ENCODE results near the gene RUSC1. TPM values are rescaled to one million over a fixed set of nuclear protein-coding genes. Genes with fewer than 3 reads are reported as not detected.

The RUSC1 gene
- total RNA-seq, 1 experiment from 2014 or later, result 66.9 TPM

- no peak overlapping the region for H4K5ac ChIP-seq (ENCODE audit: insufficient read length, low read depth, low read length)
- no peaks in the 10 kb centered on the region for H3K27me3 ChIP-seq (ENCODE audit: insufficient read depth, low read length)
- no peak overlapping the region for H3K18ac ChIP-seq (ENCODE audit: insufficient read length, low read depth, low read length)
- H3K14ac ChIP-seq (ENCODE audit: insufficient read depth, low read length), result no peak overlapping the region
- H3K9me3 Mint-ChIP-seq, result no peaks in the 10 kb centered on the region
- peaks cover 3% of the 10 kb centered on the region for H3K23me2 ChIP-seq (ENCODE audit: insufficient read length, low read depth, low read length, poor library complexity, severe bottlenecking)
- peaks cover 4 to 12% (median 8%) of the 10 kb centered on the region in 3 experiments; a peak in 5 of 7 replicates for H3K36me3 Mint-ChIP-seq (ENCODE audit: insufficient read depth in 1 of 3, low read depth in 3 of 3)
- H3K56ac ChIP-seq (ENCODE audit: insufficient read length, low read depth, low read length), result no peak overlapping the region
- no peak overlapping the region for H3K23ac ChIP-seq (ENCODE audit: insufficient read length, low read depth, low read length)
- DNase-seq, result no peak
- WGBS (ENCODE audit: extremely low coverage, insufficient read length, low lambda C conversion rate), result no CpG with 5 or more reads among the region's 12 CpGs
- no peak overlapping the region for H3K9ac ChIP-seq (ENCODE audit: extremely low read depth, insufficient read length, low read length)
- no peaks in the 10 kb centered on the region for H3K79me1 ChIP-seq (ENCODE audit: insufficient read depth, low read depth, low read length, poor library complexity, severe bottlenecking)
- H4K20me1 ChIP-seq (ENCODE audit: control insufficient read depth, insufficient read depth, insufficient read length), result no peaks in the 10 kb centered on the region
- H3K4me3 Mint-ChIP-seq, result no peak overlapping the region
- no peak overlapping the region for H4K91ac ChIP-seq (ENCODE audit: insufficient read length, low read depth, low read length)
- no peak overlapping the region for H3K4me2 ChIP-seq (ENCODE audit: insufficient read depth, insufficient read length, low read length)
- H3K27ac ChIP-seq (ENCODE audit: insufficient read length, low read depth, low read length), result no peak overlapping the region
- no peak overlapping the region for H2AFZ ChIP-seq (ENCODE audit: low read length)
- no peak overlapping the region for H3T11ph ChIP-seq (ENCODE audit: low read length)
- H3K9me3 ChIP-seq (ENCODE audit: control insufficient read depth, low read depth, low read length), result no peaks in the 10 kb centered on the region
- H3K79me2 ChIP-seq (ENCODE audit: insufficient read depth, low read length), result no peaks in the 10 kb centered on the region
- TF ChIP-seq CTCF (conservative IDR thresholded peaks at IDR 0.05), result no peak
- H2AK5ac ChIP-seq (ENCODE audit: insufficient read length, low read length), result no peak overlapping the region
- H4K8ac ChIP-seq (replicated peaks; ENCODE audit: insufficient read length, low read depth, low read length), result no peak overlapping the region
- H2BK120ac ChIP-seq (ENCODE audit: low read depth, low read length, poor library complexity, severe bottlenecking), result no peak overlapping the region
- peaks cover 2 to 5% of the 10 kb centered on the region in 2 experiments for H3K4me1 Mint-ChIP-seq
- H3K27me3 Mint-ChIP-seq (ENCODE audit: low read depth), result no peaks in the 10 kb centered on the region
- H2BK12ac ChIP-seq (ENCODE audit: insufficient read length, low read depth, low read length), result no peak overlapping the region
- no peaks in the 10 kb centered on the region for H3K4me1 ChIP-seq (ENCODE audit: insufficient read depth, low read length)
- H3K27ac Mint-ChIP-seq, result peak overlapping the region in 1 of 3 experiments; percentile 21; a peak in 1 of 7 replicates
- no peak overlapping the region; the same call in 1 of the 2 replicates for H2BK15ac ChIP-seq (ENCODE audit: low read depth, low read length)
- no peak overlapping the region for H3K4ac ChIP-seq (ENCODE audit: low read depth, low read length)
- H2BK5ac ChIP-seq (ENCODE audit: insufficient read length, low read length), result no peak overlapping the region
- H2BK20ac ChIP-seq (ENCODE audit: low read depth, low read length, poor library complexity, severe bottlenecking), result no peak overlapping the region
Observed at GRCh38 chr1:155284476-155284875, 36.2 kb upstream of the RUSC1 start.
